ENCODE measurements around the gene COL18A1.

DNA sequence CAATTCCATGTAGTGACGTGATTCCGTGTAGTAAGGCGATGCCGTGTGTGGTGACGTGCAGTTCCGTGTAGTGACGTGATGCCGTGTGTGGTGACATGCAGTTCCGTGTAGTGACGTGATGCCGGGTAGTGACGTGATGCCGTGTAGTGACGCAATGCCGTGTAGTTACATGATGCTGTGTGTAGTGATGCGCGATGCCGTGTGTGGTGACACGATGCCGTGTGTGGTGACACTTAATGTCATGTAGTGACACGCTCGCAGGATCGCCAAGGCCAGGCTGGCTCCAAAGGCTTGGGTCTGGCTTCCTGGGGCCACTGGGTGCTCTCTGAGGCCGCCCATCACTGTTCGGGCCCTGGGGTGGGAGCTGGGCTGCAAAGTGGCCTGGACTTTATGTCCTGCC lies 14.2 kb downstream of the COL18A1 start:
- TF ChIP-seq, protein P1, sequence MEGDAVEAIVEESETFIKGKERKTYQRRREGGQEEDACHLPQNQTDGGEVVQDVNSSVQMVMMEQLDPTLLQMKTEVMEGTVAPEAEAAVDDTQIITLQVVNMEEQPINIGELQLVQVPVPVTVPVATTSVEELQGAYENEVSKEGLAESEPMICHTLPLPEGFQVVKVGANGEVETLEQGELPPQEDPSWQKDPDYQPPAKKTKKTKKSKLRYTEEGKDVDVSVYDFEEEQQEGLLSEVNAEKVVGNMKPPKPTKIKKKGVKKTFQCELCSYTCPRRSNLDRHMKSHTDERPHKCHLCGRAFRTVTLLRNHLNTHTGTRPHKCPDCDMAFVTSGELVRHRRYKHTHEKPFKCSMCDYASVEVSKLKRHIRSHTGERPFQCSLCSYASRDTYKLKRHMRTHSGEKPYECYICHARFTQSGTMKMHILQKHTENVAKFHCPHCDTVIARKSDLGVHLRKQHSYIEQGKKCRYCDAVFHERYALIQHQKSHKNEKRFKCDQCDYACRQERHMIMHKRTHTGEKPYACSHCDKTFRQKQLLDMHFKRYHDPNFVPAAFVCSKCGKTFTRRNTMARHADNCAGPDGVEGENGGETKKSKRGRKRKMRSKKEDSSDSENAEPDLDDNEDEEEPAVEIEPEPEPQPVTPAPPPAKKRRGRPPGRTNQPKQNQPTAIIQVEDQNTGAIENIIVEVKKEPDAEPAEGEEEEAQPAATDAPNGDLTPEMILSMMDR (IDR thresholded peaks at IDR 0.05; ENCODE audit: poor library complexity): no peak
- TF ChIP-seq EZH2 (IDR thresholded peaks at IDR 0.05; ENCODE audit: borderline replicate concordance): no peak

Measured in hepatocyte (in vitro differentiated cells).